ENCODE measurements around the gene GEMIN2.

GRCh38 chr14:39140170-39140569, 26.0 kb downstream of the GEMIN2 start:
- no peak for TF ChIP-seq POLR2A (IDR thresholded peaks at IDR 0.05)
- TF ChIP-seq CTCF (IDR thresholded peaks at IDR 0.05): no peak
- no peak for TF ChIP-seq POLR2AphosphoS5 (IDR thresholded peaks at IDR 0.05)
- TF ChIP-seq EP300 (IDR thresholded peaks at IDR 0.05): no peak

Data from stomach (tissue), 4 donors.